Cerebellar nuclear complex (tissue), 1 donor: ENCODE data around the gene DOK5.

Source experiments
- DNase-seq, 2 experiments: peaks; one replicate each; lab custom pipeline; 2025; lab: John Stamatoyannopoulos, UW

DOK5 gene

DNA sequence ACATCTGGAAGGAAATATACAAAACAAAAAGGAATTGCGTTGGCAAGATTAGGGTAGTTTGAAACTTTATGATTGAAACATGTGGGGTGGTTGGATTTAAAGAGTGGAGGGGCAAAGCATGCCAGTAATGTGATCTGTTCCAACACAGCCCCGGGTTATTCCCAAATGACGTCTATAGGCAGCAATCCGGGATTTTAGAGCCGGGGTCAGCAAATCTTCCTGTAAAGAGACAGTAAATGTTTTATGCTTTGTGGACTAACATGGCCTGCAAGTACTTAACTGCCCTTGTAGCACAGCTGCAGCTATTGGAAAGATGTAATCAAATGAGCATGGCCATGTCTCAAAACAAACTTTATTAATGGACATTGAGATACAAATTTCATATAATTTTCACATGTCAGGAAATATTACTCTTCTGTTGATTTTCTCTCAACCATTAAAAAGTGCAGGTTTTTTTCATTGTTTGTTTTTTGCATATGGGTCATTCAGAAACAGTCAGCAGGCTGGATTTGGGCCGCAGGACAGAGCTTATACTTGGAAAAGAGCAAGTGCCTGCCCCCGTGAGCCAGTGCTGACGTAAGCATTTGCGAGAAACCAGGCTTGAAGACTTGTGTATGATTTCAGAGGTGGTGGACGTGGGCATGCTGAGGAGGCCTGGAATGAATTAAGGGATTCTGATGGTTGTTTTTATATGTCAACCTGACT, 136.5 kb downstream of the DOK5 start:
- no peak for DNase-seq

DNA sequence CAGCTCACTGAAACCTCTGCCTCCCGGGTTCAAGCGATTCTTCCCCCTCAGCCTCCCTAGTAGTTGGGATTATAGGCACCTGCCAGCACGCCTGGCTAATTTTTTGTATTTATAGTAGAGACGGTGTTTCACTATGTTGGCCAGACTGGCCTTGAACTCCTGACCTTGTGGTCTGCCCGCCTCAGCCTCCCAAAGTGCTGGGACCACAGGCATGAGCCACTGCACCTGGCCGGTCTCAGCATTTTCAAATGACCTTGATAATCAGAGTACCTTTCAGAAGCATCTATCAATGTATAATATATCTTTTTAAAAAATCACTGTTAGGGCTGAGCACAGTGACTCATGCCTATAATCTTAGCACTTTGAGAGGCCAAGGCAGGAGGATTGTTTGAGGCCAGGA, 143.0 kb downstream of the DOK5 start:
- DNase-seq: no peak

DNA sequence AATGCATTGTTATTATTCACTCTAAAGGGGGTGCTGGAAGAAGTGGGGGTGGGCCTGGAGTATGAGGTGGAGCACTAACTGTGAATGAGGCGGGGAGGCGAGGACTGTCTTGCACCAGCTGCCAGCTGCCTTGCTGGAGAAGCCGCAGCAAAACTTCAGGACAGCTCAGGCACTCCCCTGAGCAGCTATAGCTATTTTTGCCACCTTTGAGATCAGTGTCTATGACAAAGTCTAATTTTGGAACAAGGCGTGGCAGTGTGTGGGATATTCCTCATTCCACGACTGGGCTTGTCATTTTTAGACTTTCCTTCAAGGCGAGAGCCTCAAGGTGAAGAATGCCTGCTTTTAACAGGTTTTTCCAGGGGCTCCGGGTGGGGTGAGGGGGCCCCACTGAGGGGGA, 143.8 kb downstream of the DOK5 start:
- DNase-seq: no peak

GRCh38 chr20:54619682-54620081, 144.3 kb downstream of the DOK5 start:
- no peak for DNase-seq

DNA sequence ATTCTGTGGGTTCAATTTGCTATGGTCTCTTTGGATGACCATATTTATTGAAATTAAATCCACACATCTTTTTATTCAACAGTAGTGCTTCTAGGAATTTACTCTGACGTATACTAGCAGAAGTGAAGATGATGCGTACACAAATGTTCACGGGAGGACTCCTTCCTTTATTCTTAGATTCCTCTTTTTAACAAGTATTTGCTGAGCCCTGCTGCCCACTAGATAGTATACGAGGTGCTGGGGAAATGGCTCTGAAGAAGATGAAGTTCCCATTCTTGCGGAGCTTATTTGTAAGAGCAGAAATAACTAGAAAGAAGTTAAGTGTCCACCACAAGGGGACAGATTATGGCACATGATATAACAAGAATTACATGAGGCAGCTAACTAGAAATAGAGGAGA, 145.2 kb downstream of the DOK5 start:
- no peak for DNase-seq

GRCh38 chr20:54622333-54623295, 147.2 kb downstream of the DOK5 start:
- no peak for DNase-seq

DNA sequence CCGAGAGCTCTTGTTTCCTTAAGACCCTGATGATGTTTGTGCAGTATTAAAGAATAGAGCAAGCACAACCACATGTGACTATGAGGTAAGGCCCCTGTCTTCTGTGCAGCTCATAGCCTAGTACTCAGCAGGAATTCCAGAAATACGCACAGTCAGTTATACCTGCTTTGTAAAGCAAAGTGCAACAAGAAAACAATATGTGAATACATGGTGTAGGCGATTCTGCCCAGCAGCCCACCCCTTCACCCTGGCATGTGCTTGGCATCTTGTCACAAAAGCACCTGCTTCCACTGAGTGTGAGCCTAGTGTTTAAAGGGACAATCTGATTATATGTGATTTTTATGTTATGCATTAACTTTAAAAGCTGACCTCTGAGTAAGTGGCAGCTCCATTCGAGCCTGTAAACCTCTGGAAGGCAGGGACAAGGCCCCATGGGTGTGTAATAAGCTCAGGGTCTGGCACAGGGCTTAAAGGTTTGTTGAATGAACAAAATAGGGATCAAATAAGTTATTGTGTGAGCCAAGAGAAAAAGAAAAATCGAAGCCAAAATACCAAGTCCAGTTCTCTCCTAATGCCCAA, 148.7 kb downstream of the DOK5 start:
- DNase-seq: no peak

- no peak for DNase-seq
Observed at GRCh38 chr20:54624706-54625390, 149.5 kb downstream of the DOK5 start.

- DNase-seq: no peak
Observed at GRCh38 chr20:54625497-54625896, 150.1 kb downstream of the DOK5 start.

DNA sequence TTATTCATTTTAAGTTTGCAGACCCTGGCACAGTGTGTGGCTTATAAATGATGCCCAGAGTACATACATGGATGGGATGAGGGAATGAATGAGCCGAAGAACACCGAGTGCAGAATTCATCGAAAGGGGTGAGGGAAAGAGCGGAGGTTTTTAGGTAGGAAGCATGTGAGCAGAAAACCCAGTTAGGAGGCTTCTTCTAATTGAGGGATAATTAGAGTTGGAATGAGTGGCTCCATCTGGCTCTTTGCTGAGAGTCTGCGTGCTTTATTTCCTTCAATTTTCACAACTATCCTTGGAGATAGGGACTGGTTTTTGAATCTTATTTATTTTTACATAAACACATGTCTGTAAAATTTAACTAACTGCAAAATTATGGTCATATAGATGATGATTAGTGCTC, 150.7 kb downstream of the DOK5 start:
- DNase-seq: no peak

- no peak for DNase-seq
Observed at GRCh38 chr20:54629632-54630031, 154.2 kb downstream of the DOK5 start.

DNA sequence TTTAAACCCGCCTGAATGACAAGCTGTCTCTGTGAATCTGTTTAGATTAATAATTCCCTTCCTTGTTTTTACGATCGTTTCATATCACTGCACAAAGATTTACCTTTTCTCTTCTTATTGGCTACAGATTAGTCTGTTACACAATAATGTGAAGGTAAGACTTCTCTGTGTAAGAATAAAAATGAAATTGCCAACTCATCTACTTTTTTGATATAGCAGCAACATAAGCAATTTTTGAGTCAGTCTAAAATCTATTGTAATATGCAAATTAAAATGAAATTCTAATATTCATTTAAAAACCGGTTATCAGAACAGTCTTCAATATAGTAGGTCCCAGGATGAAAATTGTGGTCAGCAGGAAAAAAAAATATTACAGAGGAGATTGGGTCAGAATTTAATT, 155.2 kb downstream of the DOK5 start:
- no peak for DNase-seq

- no peak for DNase-seq
Observed at GRCh38 chr20:54631059-54631458, 155.7 kb downstream of the DOK5 start.

DNA sequence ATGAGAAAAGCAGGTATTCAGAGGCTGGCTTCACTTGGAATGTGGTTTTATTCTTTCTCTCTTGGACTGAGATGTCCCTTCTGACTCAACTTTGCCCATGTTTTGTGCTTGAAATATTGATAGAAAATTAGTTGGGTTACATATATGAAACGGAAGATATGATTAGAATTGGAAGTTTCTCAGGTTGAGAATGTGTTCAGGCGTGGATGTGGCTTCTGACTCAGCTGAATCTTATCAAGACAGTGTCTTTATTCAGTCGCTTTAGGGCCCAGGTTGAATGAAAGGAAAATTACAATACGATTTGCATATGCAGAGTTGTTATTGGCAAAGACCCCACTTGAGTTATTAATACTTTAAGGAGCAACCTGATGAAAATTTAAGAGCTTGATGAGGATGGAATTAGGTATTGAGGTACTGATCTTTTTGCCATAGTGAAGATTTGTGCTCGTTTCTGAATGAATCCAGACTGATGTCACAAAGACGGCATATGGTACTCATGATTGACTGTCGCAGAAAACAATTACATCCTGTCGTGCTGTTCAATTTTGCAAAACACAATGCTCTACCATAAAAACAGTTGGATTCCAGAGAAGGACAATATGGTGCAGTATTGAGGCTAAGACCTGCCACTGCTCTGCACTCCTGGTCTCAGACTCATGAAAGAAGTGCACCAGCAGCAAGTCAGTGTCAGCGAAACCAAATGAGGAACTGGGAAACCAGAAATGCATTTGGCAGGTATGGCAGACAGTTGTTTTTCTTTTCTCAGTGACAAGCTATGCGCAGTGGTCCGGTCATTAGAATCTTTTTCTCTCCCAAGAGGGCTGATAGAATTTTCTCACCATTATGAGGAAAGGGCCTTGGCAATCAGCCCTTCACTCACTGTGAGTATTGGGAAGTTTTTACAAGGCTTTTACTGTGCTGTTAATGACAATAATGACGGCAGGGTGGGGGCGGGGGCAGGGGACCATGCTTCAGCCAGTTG, 158.3 kb downstream of the DOK5 start:
- no peak for DNase-seq

GRCh38 chr20:54636575-54636974, 161.2 kb downstream of the DOK5 start:
- DNase-seq: no peak

DNA sequence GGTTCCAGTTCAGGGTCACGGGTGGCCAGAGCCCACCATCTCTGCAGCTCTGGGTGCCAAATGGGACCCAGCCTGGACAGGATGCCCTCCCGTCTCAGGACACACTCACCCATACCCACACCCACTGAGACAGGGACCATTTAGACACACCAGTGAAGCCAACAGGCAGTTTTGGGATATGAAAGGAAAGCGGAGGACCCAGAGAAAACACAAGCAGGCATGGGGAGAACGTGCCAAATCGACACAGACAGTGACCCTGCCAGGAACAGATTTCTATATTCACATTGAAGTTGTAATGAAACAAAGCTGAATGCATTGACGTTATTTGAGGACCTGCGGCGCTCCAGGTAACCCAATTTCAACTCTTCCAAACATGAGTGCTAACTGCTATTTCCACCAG, 164.5 kb downstream of the DOK5 start:
- DNase-seq: no peak

DNA sequence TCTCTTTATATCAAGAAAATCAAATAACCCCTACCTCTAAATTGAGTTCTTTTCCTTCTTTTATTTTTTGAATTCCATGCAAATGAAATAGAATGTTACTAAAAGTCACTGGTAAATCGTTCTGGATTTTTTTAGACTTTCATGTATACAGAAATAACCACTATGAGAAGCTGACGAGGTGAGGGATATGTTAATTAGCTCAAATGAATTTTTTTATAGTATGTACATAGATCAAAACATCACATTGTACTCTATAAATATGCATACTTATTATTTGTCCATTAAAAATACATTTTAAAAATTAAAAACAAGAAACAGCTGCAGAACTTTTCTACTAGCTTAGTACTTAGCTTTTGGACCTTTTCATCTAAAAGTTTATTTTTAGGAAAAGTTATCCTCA, 165.4 kb downstream of the DOK5 start:
- DNase-seq: no peak

DNA sequence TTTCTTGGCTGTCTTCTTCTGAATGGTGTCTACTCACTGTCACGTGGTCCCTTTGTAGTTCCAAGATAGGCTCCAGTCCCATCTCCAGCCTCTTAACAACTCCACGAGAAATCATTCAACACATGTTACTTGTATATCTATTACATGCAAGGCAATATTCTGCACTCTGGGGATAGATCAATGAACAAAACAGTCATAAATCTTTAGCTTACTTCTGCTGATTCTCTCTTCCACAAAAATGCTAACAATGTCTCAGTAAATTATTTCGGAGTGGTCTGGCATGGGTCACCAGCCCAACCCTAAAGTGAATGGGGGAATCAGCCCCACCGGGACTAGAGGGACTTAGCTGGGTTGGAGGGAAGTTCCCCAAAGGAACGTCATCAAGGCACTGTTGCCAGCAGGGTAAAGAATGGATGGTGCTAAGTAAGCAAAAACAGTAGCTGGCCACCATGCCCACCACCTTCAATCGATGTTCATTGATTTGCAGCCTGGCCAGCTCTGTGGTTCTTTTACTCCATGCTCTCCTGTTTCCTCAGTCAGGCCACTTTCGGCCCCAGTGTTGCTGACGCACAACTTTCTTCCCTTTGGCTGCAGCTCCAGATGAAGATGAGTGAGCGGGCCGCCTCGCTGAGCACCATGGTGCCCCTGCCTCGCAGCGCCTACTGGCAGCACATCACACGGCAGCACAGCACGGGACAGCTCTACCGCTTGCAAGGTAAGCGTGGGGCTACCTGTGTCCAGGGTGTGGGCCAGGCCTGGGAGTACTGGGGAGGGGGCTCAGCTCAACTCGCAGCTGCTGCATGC, 167.7 kb downstream of the DOK5 start:
- DNase-seq: no peak

DNA sequence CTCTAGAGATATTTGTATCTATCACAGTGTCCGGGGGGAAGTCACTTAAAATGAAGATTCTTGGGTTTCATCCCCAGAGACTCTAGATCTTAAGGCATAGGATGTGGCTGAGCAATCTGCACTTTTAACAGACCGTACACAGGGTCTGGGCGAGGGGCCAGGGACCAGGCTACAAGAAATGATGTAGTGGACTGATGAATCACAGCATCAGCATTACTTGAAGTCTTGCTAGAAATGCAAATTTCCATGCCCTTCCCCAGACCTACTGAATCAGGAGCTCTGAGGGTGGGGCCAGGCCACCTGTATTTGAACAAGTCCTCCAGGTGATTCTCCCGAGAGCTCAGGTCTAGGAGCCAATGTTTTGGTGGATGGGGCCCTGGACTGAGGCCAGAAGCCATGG, 168.4 kb downstream of the DOK5 start:
- no peak for DNase-seq

DNA sequence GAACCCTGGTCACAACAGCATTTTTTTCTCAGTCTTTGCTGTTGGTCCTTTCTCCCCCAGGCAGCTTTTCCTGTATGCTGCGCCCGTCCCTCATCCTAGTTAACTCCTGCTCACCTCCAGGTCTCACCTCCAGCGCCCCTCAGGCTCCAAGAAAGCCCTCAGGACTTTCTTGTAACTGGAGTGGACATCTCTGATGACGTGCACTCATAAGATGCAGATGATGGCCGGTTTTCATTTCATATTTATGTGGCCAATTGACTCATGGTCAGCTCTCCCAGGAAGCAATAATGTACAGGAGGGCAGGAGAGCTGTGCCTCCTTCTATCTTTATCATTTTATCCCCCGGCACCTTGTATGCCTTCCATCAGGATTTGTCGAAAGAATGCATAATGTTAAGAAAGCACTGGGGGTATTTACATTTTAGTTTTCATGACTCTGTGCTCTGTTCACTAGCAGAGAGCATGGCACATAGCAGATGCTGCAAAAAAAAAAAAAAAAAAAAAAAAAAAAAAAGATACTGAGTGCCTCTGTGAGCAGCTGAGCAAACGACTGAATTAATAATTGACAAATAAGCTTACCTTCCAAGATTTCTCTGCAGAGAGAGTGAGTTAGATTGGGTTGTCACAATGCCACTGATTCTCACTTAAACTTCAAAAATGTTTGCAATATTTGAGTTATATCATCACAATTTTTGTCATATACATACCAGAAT, 170.2 kb downstream of the DOK5 start:
- no peak for DNase-seq
